Measurements from ENCODE around the gene NPNT.

Gene NPNT

GRCh38 chr4:106002994-106003393 is 107.7 kb downstream of the NPNT start:
- H3K27ac ChIP-seq, result no peak overlapping the region
- no peak for TF ChIP-seq ZFX (IDR thresholded peaks at IDR 0.05)
- TF ChIP-seq, protein P1, sequence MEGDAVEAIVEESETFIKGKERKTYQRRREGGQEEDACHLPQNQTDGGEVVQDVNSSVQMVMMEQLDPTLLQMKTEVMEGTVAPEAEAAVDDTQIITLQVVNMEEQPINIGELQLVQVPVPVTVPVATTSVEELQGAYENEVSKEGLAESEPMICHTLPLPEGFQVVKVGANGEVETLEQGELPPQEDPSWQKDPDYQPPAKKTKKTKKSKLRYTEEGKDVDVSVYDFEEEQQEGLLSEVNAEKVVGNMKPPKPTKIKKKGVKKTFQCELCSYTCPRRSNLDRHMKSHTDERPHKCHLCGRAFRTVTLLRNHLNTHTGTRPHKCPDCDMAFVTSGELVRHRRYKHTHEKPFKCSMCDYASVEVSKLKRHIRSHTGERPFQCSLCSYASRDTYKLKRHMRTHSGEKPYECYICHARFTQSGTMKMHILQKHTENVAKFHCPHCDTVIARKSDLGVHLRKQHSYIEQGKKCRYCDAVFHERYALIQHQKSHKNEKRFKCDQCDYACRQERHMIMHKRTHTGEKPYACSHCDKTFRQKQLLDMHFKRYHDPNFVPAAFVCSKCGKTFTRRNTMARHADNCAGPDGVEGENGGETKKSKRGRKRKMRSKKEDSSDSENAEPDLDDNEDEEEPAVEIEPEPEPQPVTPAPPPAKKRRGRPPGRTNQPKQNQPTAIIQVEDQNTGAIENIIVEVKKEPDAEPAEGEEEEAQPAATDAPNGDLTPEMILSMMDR (conservative IDR thresholded peaks at IDR 0.05), result no peak

DNA sequence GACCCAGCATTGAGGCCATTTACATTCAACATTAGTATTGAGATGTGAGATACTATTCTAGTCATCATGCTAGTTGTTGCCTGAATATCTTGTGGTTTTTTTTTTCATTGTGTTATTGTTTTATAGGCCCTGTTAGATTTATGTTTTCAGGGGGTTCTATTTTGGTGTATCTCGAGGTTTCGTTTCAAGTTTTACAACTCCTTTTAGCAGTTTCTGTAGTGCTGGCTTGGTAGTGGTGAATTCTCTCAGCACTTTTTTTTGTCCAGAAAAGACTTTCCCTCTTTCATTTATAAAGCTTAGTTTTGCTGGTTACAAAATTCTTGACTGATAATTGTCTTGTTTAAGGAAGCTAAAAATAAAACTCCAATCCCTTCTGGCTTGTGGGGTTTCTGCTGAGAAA is 115.5 kb downstream of the NPNT start:
- TF ChIP-seq, protein P1 (conservative IDR thresholded peaks at IDR 0.05), result no peak
- no peak for TF ChIP-seq ZFX (IDR thresholded peaks at IDR 0.05)
- no peak overlapping the region for H3K27ac ChIP-seq

- TF ChIP-seq ZFX (IDR thresholded peaks at IDR 0.05), result no peak
- TF ChIP-seq, protein P1 (conservative IDR thresholded peaks at IDR 0.05), result no peak
These were observed 116.1 kb downstream of the NPNT start for GRCh38 chr4:106011387-106011786.

GRCh38 chr4:106017975-106018374 is 122.7 kb downstream of the NPNT start:
- H3K27ac ChIP-seq, result no peak overlapping the region
- no peak for TF ChIP-seq ZFX (IDR thresholded peaks at IDR 0.05)
- TF ChIP-seq, protein P1 (conservative IDR thresholded peaks at IDR 0.05), result no peak

More at GRCh38 chr4:106011387-106011786, 116.1 kb downstream of the NPNT start:
- H3K27ac ChIP-seq, result no peak overlapping the region

GRCh38 chr4:106019771-106020170 is 124.5 kb downstream of the NPNT start:
- TF ChIP-seq, protein P1 (conservative IDR thresholded peaks at IDR 0.05), result no peak
- TF ChIP-seq ZFX (IDR thresholded peaks at IDR 0.05), result no peak
- H3K27ac ChIP-seq, result no peak overlapping the region

Data from C4-2B (cell line).